Heart left ventricle (tissue), 16 donors: ENCODE data around the gene SLC26A8. TPM values are rescaled to one million over a fixed set of nuclear protein-coding genes. Genes with fewer than 3 reads are reported as not detected.

Experiments used
- ATAC-seq, 4 donors: fragments of 200-7000 bp; cut with Tn5 transposase; one replicate each; pipeline ENCODE4 v1.9.1; 2020 to 2022; ENCODE audit warnings: moderate library complexity in 4 of 4, mild to moderate bottlenecking in 3 of 4, moderate number of reproducible peaks in 1 of 4
- DNase-seq, 5 donors: peaks; one replicate each; pipeline ENCODE4 v3.0.0-alpha.2; 2020
- H3K27ac ChIP-seq, 12 donors: fragments of 200-600 bp; sonication (generic) in 4 of 12; one replicate each; pipeline versions ENCODE4 v1.5.0 to v1.8.0; 2016 to 2022; ENCODE audit warnings: mild to moderate bottlenecking in 2 of 12
- H3K27me3 ChIP-seq, 9 donors: fragments of 200-600 bp; sonication (generic) in 2 of 9; one replicate each; pipeline versions ENCODE4 v1.5.1 to v1.8.0; 2016 to 2022; ENCODE audit warnings: mild to moderate bottlenecking in 3 of 9
- H3K36me3 ChIP-seq, 9 donors: fragments of 200-600 bp; sonication (generic) in 2 of 9; one replicate each; pipeline versions ENCODE4 v1.5.0 to v1.8.0; 2018 to 2022; ENCODE audit warnings: mild to moderate bottlenecking in 2 of 9
- H3K4me1 ChIP-seq, 12 donors: fragments of 200-600 bp; sonication (generic) in 4 of 12; one replicate each; pipeline versions ENCODE4 v1.5.0 to v1.8.0; 2016 to 2022; ENCODE audit warnings: mild to moderate bottlenecking in 3 of 12
- H3K4me3 ChIP-seq, 12 donors: fragments of 200-600 bp; sonication (generic) in 4 of 12; one replicate each; pipeline versions ENCODE4 v1.5.0 to v1.8.0; 2017 to 2022; ENCODE audit warnings: mild to moderate bottlenecking in 9 of 12, moderate library complexity in 4 of 12
- H3K9me3 ChIP-seq, 12 donors: fragments of 200-600 bp; sonication (generic) in 4 of 12; one replicate each; pipeline versions ENCODE4 v1.5.0 to v1.8.0; 2016 to 2022; ENCODE audit warnings: mild to moderate bottlenecking in 1 of 12
- CTCF ChIP-seq, 12 donors: fragments of 200-600 bp; sonication (generic) in 4 of 12; IDR thresholded peaks; one replicate each; pipeline versions ENCODE4 v1.5.0 to v1.8.0; 2018 to 2022; ENCODE audit warnings: antibody characterized with exemption in 12 of 12, mild to moderate bottlenecking in 5 of 12
- POLR2A ChIP-seq, 2 donors: fragments of 450-650 bp; IDR thresholded peaks; one replicate each; pipeline ENCODE4 v1.6.1; 2017; ENCODE audit warnings: antibody characterized with exemption in 2 of 2, mild to moderate bottlenecking in 2 of 2, moderate library complexity in 2 of 2
- WGBS, 4 donors: extraction: QIAGEN DNeasy Blood & Tissue Kit in 2 of 4; methylation state at CpG; one replicate each; pipeline versions ENCODE4 v1.1.5 to v1.1.7; 2013 to 2018; 5-methylcytosine and 5-hydroxymethylcytosine counted together
- intact Hi-C, 10 donors: fragments of 100-400 bp; cut with DNase I; formaldehyde crosslinking; loops; one replicate each; pipeline versions ENCODE4 v1.11.1 to v1.14.2; 2022
- polyA plus RNA-seq, 2 donors: library from polyadenylated mRNA; stranded (reverse); fragments of 200-250 nt; gene quantifications; one replicate each; pipeline ENCODE4 v1.2.3, GENCODE V29; 2013
- total RNA-seq, 9 donors: library from RNA; depleted of rRNA in 2 of 9; stranded (reverse); fragments of >200 nt in 2 of 9; fragmentation: NEBNext Ultra II Directional in 3 of 9; extraction: Animal tissue kit (Norgen Biotek cat#: 25700) in 3 of 9; gene quantifications; one replicate each; pipeline versions ENCODE4 v1.1.0 to v1.2.4, GENCODE V29; 2016 to 2023
- donor health status: ischemic (EF 13 %, LVEDD 7.1; RV severe dilation, severe dysfunction).
- donor health status: healthy with polysubstance abuse.
- donor health status: DM: no; HTN: yes; CAD: no.
- donor health status: DM: no; HTN: no; CAD: no.
- donor health status: ischemic (EF 25% LVEDD 6.9; RV normal size, moderate dysfunction).
- donor health status: ischemic (EF 25% LVEDD 5.7; RV mildly dilated, moderate dysfunction).
- donor health status: healthy.
- donor health status: DM: yes; HTN: yes; CAD: no.
- donor health status: ischemic (EF 35%, LVEDD 5.7; RV mildly dilated, moderate dysfunction).
- donor health status: nonischemic (EF 11% LVEDD 7.7; RV severe dilation, severe dysfunction).
- donor health status: DM: yes; HTN: yes; CAD: no.
- donor health status: PGD.
- donor health status: ischemic (EF 29% LVEDD 5.4; RV normal size, mild dysfunction).
- donor health status: nonischemic (EF 23%, LVEDD 6.1; RV moderate dilation, normal function).

SLC26A8 gene
- total and polyA plus RNA-seq, 11 donors = 0.08 to 0.36 (median 0.29) TPM; not detected in 6

- Histone ChIP-seq H3K27me3 (no peaks in the 10 kb centered on the region), H3K4me1 (no peaks in the 10 kb centered on the region), H3K4me3 (no peak overlapping the region), H3K36me3 (peaks cover 0 to 3% (median 0%) of the 10 kb centered on the region in 9 donors), H3K27ac (no peak overlapping the region), H3K9me3 (no peaks in the 10 kb centered on the region)
- 96 to 100% (median 99%) methylated on average over 2 of the region's 2 CpGs for WGBS, 4 donors
- intact Hi-C loops = no loop called here
- TF ChIP-seq POLR2A (IDR thresholded peaks at IDR 0.05) = no peak
- TF ChIP-seq CTCF (IDR thresholded peaks at IDR 0.05) = no peak
- DNase-seq (no peak), ATAC-seq (no peak)
Measured at GRCh38 chr6:35898003-35898402, 126.4 kb downstream of the SLC26A8 start.

- intact Hi-C loops = no loop called here
- TF ChIP-seq CTCF (IDR thresholded peaks at IDR 0.05) (no peak), POLR2A (IDR thresholded peaks at IDR 0.05) (no peak)
- ATAC-seq (no peak), DNase-seq (no peak)
- Histone ChIP-seq H3K4me1 (no peaks in the 10 kb centered on the region), H3K4me3 (no peak overlapping the region), H3K9me3 (no peaks in the 10 kb centered on the region), H3K27me3 (no peaks in the 10 kb centered on the region), H3K27ac (no peak overlapping the region), H3K36me3 (peaks cover 0 to 3% (median 0%) of the 10 kb centered on the region in 9 donors)
- 94 to 100% (median 99%) methylated on average over 4 of the region's 4 CpGs for WGBS, 4 donors
Measured at GRCh38 chr6:35897486-35897885, 127.0 kb downstream of the SLC26A8 start.

GRCh38 chr6:35897036-35897435, 127.4 kb downstream of the SLC26A8 start:
- 92 to 98% (median 96%) methylated on average over 3 of the region's 3 CpGs for WGBS, 4 donors
- DNase-seq (no peak), ATAC-seq (no peak)
- H3K4me1 ChIP-seq = no peaks in the 10 kb centered on the region
- intact Hi-C loops = no loop called here
- no peaks in the 10 kb centered on the region for H3K9me3 ChIP-seq
- H3K27me3 ChIP-seq = no peaks in the 10 kb centered on the region
- H3K4me3 ChIP-seq = no peak overlapping the region
- H3K36me3 ChIP-seq = peaks cover 0 to 3% (median 0%) of the 10 kb centered on the region in 9 donors
- H3K27ac ChIP-seq = no peak overlapping the region
- TF ChIP-seq POLR2A (IDR thresholded peaks at IDR 0.05) (no peak), CTCF (IDR thresholded peaks at IDR 0.05) (no peak)

- H3K9me3 ChIP-seq = no peaks in the 10 kb centered on the region
- ATAC-seq = no peak
- DNase-seq = no peak
- intact Hi-C loops = no loop called here
- TF ChIP-seq CTCF (IDR thresholded peaks at IDR 0.05) = no peak
- no peak for TF ChIP-seq POLR2A (IDR thresholded peaks at IDR 0.05)
- H3K27ac ChIP-seq = no peak overlapping the region
- H3K4me3 ChIP-seq = no peak overlapping the region
- 96 to 100% (median 98%) methylated on average over 1 of the region's 1 CpG for WGBS, 4 donors
- H3K36me3 ChIP-seq = peaks cover 0 to 3% (median 0%) of the 10 kb centered on the region in 9 donors
- H3K27me3 ChIP-seq = no peaks in the 10 kb centered on the region
- H3K4me1 ChIP-seq = no peaks in the 10 kb centered on the region
Measured at GRCh38 chr6:35896228-35896627, 128.2 kb downstream of the SLC26A8 start.
